NCI-H2196 (cell line): ENCODE data around the gene MVP.

Experiments used
- DNase-seq: peaks from one replicate; lab custom pipeline; 2025; ENCODE audit not compliant: unreplicated experiment; lab: John Stamatoyannopoulos, UW

MVP gene

GRCh38 chr16:29841631-29842030 is 21.4 kb downstream of the MVP start:
- no peak for DNase-seq

GRCh38 chr16:29842732-29843346 is 22.6 kb downstream of the MVP start:
- DNase-seq = no peak

DNA sequence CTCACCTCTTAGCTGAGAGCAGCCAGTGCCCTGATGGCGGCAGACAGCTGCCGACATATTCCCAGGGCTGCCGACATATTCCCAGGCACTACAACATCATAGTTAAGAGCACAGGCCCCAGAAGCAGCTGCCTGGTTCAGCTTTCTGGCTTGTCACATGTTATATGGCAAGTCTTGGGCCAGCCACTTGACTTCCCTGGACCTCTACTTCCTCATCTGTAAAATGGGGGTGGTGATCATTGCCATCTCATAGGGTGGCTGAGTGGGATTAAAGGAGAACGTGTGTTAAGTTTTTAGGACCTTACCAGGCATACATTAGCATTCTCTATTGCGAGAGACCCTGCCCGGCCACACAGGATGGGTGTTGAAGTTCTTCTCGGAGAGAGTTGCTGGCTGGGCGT is 23.7 kb downstream of the MVP start:
- no peak for DNase-seq

GRCh38 chr16:29844575-29845331 is 24.5 kb downstream of the MVP start:
- no peak for DNase-seq

GRCh38 chr16:29845656-29846055 is 25.4 kb downstream of the MVP start:
- DNase-seq = no peak

DNA sequence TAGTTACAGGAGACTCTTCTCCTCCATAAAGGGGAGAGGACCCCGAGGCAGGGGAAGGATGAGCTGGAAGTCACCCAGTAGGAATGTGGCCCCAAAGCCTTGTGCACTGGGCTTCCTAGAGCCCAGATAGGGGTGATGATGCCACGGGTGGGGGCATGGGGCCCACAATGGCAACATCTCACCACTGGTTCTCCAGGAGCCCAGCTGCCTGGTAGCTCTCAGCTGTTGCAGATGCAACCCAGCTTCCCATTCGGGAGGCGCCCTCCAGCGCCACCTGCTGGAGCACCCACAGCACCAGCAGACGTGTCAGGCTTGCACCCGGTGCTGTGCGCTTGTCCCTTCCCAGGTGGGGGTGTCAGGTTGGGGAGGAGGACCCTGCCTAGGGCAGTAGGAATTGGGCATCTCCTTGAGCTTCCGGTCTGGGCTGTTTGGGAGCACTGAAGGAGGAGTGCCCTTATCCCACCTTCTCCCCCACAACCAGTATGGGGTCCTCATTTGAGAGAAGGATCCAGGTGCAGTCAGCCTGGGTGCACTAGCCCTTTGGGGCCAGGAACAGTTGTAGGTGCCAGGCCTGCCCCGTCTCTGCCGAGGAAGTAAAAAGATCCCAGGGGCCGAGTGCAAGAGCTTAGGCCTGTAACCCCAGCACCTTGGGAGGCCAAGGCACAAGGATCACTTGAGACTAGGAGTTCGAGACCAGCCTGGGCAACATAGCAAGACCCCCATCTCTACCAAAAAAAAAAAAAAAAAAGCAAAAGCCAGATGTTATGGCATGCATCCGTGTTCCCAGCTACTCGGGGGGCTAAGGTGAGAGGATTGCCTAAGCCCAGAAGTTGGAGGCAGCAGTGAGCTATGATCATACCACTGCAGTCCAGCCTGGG is 28.4 kb downstream of the MVP start:
- peak; percentile 80 for DNase-seq

DNA sequence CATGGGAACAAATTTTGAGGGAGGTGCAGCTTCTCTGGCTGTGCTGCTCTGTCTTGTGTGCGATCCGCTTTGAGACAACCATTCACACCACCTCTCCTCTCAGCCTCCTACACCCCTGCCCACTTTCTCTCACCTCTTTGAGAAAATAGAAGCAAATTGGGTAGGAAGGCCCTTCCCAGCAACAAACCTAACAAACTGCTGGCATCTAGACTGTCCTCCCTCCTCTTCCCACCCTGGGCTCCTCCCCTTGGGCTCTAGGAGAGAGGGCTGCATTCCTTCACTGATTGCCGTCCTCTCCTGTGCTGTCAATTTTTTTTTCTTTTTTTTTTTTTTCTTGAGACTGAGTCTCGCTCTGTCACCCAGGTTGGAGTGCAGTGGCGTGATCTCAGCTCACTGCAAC is 29.2 kb downstream of the MVP start:
- no peak for DNase-seq

DNA sequence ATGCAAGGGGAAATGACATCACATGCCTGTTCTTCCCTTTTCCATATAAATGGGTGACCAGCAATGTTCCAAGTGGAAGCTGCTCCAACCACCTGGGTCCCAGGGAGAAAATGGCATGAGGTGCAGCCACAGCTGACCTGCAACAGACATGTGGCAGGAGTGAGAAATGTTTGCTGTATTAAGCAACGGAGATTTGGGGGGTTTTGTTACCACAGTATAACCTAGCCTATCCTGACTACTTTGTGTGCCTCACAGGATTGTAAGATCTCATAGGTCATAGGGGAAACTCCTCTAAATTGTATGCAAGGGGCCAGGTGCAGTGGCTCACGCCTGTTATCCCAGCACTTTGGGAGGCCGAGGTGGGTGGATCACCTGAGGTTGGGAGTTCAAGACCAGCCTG is 30.7 kb downstream of the MVP start:
- no peak for DNase-seq

- no peak for DNase-seq
Observed at GRCh38 chr16:29852654-29853053, 32.4 kb downstream of the MVP start.

DNA sequence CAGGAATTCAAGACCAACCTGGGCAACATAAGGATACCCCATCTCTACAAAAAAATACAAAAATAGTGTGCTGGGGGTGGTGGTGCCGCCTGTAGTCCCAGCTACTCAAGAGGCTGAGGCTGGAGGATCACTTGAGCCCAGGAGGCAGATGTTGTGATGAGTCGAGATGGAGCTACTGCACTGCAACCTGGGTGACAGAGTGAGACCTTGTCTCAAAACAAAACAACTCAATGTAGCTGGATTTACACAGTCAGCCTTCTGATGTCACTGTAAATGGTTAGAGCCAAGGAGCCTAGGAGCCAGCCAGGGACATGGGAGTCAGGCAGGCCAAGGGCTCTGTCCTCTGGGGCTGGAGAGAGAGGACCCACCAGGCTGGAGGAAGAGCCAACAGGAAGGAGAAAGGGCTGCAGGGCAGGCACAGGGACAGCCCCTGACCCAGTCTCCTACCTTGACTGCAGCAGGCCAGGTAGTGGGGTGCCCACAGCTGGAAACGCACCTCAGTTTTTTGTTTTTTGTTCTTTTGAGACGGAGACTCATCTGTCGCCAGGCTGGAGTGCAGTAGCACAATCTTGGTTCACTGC is 34.3 kb downstream of the MVP start:
- DNase-seq = no peak

DNA sequence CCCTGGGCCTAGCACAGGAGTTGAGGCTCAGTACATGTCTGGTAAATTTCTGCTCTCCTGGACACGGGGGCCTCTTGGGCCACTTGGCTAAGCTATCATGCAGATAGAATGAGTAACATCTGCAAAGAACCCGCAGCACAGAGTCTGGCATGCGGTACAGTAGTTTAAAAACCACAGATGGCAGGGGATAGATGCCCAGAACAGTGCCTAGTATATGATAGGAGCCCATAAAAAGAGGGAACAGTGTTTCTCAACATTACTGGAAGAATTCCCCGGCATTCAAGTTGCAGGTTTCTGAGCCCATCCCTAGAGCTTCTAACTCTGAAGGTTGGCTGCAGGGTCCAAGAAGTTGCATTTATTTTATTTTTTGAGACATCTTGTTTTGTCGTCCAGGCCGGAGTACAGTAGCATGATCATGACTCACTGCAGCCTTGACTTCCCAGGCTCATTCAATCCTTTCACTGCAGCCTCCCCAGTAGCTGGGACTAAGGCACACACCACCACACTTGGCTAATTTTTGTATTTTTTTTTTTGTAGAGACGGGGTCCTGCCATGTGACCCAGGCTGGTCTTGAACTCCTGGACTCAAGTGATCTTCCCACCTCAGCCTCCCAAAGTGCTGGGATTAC is 37.0 kb downstream of the MVP start:
- DNase-seq = no peak

DNA sequence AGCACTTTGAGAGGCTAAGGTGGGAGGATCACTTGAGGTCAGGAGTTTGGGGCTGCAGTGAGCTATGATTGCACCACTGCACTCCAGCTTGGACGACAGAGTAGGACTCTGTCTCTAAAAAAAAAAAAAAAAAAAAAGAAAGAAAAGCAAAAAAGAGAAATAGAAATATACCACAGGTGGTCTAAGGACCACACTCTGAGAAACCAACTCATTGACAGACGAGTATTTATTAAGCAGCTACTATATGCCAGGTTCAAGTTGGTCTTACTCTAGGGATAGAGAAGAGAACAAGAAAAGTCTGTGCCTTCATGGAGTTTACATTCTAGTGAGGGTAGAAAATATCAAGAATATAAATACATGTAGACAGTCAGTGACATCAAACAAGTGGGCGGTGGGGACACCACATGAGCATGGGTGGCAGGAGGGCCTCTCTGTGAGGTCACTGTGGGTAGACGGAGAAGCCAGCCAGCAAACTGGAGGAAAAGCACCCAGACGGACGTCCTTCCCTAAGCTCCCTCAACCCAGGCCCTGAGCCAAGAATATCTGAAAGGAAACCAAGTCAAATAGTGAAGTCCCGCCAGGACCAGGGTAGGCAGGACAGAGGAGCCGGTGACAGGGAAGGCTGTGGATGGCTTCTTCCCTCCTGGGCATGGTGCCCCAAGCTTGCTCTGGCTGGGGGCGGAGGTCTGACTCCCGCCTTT is 38.0 kb downstream of the MVP start:
- DNase-seq = no peak

DNA sequence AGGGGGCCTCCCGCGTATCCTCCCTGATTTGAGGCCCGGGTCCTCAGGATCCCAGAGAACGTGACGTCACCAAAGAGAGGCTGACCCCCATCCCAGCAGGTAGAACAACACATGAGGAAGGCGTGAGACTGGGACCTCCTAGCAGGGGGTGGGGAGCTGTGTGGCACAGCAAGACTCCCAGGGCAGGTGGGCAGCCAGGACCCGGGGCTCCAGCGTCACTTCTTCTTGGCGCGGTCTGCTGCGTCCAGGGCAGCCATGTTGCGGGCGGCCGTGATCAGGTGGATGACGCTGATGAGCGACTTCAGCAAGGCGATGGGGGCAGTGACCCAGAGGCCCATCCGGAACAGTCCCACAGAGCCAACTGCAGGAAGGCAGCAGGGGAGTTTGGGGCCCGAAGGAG is 38.7 kb downstream of the MVP start:
- DNase-seq = no peak

DNA sequence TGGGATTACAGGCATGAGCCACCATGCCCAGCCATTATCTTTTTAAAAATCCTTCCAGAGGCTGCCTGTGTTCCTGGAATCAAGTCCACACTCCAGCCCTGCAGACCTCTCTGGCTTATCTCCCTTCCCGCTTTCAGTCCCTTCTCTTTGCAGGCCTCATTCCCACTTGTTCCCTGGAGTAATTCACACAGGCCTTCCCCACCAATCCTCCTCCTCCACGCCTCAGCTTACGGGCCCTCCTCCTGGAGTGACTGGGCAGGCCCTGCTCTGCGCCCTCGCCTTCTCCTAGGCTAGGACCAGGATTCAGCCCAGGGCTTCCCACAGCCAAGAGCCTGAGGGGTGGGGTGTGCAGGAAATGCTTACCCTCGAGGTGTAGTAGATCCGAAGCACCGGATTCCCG is 40.0 kb downstream of the MVP start:
- DNase-seq = no peak

DNA sequence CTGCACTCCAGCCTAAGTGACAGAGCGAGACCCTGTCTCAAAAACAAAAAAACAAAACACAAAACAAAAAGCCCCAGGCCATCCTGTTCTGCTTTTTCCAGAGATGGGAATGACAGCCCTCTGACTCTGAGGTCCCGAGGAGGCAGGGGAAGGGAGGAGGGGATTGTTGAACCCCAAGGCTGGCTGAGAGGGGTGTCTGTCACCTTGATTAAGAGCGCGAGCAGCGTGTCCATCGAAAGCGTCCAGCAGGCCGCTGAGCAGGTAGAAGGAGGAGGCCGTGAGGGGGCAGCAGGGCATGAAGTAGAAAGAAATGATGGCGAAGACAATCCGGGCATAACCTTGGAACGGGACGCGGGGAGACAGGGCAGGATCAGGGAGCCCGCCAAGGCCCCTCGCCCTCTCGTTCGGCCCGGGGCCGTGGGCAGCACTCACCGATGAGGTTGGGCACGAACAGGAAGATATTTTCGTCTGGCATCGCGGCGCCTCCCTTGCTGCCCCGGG is 42.2 kb downstream of the MVP start:
- DNase-seq = no peak

GRCh38 chr16:29862884-29863668 is 42.8 kb downstream of the MVP start, which contains the start of gene CDIPT:
Gene CDIPT, minus strand, starts transcription at chr16:29863226. Its CDS starts 369 bp downstream, at chr16:29862857.
- peak; percentile 96 for DNase-seq

GRCh38 chr16:29863669-29863984 is 43.4 kb downstream of the MVP start:
- no peak for DNase-seq

- DNase-seq = no peak
Observed at GRCh38 chr16:29864205-29864604, 43.9 kb downstream of the MVP start.

DNA sequence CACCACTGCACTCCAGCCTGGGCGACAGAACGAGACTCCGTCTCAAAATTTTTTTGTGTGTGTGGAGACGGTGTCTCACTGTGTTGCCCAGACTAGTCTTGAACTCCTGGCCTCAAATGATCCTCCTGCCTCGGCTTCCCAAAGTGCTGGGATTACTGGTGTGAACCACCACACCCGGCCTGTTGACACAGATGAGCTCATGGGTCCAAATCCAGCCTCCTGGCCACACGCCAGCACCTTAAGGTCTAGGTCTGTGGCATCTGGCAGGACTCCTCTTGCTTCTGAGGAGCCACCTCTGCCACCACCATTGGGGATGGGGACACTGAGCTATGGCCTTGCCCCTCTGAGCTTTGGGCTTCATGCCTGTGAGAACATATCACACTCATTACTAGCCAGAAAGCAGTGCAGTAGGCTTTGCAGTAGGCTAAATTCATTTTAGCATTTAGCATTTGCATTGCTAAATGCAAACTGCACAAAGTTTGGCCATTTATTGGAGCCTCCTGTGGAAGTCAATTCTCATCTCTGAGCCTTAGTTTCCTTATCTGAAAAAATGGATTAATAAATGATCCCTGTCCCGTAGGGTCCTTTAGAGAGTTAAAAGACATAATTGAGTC is 48.2 kb downstream of the MVP start:
- DNase-seq = no peak
